ENCODE data around the gene RBCK1.
"Not testable (repeated sequence)": the region's sequence is repeated elsewhere in the genome, so short reads cannot be mapped to it uniquely, and the experiment has no call there.

The RBCK1 gene

DNA sequence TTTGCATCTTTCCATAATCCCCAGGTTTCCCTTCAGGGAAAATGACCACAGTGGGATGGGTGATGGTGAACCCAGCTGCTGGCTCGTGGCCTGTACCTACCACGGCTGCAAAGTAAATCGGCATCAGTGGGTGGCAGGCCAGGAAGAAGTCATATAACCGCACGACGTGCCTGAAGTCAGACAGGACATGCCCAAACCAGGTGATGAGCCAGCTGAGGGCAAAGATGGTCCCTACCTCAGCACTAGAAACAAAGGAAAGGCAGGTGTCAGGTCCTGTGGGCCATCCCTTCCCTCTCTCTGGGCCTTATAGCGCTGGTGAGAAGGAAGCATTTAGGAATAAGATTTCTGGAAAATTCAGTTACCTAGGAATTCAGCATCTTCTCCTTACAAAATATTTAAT lies 32.0 kb downstream of the RBCK1 start:
- DNase-seq, result no peak

DNA sequence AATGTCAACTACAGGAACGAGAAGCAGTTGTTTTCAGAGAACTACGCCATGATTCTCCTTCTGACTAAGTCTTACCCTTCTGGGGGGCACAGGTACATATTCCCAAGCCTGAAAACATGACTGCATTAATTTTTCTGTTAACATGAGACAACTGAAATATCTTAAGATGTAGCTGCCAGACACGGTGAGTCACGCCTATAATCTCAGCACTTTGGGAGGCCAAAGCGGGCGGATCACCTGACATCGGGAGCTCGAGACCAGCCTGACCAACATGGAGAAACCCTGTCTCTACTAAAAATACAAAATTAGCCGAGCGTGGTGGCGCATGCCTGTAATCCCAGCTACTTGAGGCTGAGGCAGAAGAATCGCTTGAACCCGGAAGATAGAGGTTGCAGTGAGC lies 32.5 kb downstream of the RBCK1 start:
- no peak for DNase-seq

DNA sequence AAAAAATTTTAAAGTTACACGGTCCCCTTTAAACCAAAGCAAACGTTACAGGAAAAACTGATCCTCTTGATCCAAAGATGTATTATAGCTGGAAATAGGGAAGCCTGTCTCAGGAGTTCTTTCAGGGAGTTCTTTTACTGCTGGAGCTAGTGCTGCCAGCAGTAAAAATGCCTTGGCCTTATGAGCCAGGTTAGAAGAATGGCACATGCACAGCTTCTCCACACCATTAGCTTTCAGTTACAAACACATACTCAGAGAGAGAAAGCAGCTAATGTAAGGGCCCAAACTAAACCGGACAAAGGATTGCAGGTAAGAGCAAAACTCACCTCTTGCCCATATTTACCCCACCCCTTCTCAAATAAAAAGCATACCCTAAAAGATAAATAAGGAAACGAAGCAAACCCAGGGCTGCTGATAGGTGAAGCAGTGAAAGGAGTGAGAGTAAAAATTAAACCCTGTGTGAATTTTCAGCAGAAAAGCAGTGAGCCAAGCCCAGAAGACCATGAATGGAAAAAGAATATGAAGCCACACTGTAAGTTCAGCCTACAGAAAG lies 35.2 kb downstream of the RBCK1 start:
- no peak for DNase-seq

DNA sequence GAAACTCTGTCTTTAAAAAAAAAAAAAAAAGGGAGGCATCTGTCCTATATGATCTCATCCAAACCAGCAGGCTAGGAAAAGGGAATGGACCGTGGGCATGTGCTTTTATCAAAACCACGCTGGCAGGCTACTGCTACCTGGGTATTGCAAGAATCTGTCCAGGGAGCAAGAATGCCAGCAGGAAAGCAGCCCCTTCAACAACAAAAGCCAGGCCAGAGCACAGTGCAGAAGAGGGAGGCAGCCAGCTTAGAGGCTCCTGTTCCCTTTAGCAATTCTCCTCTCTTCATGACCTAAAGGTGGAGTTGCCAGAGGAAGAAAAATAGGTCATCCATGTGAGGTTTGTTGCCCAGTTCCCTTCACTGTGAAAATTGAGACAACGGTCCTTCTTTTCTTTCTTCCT lies 36.0 kb downstream of the RBCK1 start:
- DNase-seq, result no peak

DNA sequence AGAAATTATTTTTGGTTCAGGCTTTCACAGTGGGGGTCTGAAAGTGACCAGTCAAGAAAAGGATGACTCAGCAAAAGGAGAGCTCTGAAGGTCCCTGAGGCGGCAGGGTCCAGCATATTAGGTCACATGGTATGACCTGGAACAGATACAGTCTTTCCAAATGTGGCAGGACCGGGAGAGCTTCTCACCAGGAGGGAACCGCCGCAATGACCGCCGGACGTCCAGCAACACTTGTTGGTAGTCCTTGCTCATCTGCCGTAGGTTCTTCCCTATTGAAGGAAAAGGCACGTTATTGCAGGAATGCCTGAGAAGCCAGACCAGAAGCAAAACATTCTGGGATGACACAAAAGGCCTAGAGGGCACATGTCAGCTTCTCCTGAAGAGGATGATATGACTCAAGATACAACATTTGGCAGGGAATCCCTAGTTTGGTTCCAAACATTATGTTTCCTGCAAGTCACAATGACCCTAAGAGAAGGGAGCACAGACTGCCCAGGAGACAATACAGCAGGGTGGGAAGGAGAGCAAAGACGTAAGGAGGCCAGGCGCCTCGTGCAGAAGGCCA lies 36.8 kb downstream of the RBCK1 start:
- DNase-seq, result no peak

DNA sequence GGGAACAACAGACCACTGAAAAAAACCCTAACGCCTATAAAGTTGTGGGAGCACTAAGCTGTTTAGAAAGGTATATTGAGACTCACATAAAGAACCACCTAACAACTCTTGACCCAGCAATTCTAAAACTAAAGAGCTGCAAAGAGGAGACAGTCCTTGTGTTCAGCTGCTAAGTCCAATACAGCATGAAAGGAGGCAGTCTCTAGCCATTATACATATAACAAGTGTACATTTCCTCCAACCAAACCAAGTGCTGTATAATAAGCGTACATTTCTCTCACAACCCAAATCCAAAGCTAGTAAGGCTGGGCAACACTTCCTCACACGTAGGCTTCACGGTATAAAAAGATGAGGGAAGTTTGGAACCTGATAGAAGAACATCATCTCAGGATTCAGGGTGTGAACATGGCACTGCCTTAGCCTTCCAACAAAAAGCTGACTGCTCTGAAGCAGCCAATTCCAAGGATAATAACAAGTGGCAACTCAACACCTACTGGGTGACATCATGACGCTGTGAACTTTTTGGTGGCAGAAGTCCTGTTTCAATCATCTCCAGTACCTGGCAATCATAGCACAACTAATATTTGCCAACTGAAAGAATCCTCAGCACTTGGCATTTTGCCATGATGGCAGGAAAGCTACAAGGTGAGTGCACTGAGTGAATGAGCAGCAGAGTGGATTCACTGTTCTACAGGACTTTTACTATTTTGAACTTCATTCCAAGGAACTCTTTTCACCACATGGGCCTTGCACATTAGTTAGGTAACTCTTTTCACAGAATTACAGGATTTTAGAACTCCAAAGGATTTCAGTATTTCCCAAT lies 37.6 kb downstream of the RBCK1 start:
- no peak for DNase-seq

DNA sequence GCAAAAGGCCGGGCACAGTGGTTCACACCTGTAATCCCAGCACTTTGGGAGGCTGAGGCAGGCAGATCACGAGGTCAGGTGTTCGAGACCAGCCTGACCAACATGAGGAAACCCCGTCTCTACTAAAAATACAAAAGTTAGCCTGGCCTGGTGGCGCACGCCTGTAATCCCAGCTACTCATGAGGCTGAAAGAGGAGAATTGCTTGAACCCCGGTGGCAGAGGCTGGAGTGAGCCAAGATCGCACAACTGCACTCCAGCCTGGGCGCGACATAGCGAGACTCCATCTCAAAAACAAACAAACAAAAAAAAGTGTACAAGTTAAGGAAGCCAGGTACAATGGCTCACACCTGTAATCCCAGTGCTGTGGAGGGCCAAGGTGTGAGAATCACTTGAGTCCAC lies 43.9 kb downstream of the RBCK1 start:
- not testable (repeated sequence) for DNase-seq

DNA sequence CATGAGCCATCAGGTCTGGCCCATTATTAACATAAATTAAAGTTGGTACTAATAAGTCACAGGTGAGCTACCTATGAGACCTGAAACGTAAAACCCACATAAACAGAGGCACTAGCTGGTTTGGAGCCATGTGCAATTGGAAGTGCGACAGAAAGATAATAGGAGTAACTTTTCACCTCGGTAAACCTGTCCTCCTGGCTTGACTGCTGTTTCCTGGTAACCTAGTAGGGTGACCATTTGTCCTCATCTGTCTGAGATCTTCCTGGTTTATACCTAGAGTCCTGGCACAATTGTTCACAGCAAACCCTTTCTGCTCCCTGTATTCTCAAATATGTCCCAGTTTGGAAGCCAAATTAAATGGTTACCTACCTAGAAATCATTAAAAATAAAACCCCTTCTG lies 46.9 kb downstream of the RBCK1 start:
- DNase-seq, result no peak

DNA sequence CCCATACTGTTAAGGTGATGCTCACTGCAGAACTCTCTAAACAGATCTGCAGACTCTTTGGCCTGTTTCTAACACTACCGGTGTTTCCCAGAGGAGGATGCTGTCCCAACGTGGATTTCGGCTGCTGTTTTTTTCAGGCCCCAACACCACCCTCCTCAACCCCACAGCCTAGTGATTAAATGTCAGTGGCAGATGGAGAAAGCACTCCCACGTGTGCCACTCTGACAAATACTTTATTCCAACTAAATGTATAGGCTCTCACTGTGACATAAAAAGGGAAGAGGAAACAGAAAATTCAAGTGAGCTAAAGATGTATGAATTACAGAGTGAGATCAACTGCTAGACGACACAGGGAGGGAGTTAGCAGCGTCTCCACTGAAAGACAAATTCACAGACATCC lies 50.7 kb downstream of the RBCK1 start:
- DNase-seq, result no peak

DNA sequence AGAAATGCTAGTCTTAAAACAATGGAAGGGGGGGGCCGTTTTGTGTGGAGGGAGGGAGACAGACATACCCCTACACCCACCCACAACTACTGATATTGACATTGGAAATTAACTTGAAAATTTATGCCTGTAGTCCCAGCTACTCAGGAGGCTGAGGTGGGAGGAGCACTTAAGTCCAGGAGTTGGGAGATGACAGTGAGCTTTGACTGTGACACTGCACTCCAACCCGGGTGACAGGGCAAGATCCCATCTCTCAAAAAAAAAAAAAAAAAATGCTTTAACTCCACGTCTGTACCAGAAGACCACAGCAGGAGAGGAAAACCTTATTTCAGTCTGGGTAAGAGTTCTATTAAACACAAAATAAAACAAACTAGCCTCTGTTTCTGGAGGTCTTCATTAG lies 52.1 kb downstream of the RBCK1 start:
- DNase-seq, result no peak

DNA sequence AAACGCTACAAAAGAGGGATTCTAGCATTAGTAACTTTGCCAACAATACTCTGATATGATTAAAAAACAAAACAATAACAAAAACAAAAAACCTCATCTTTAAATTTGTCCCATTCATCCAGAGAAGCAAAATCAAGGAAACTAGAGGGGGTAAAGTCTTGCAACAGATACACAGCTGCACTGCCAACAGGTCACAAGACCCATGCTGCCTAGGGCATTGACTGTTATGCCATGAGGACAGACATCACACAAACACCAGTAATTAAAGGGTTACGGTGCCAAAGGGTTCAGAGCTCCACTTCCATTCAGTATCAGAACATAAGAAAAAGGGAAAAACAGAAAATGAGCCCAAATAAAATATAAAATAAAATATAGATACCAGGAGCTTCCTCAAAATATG lies 52.6 kb downstream of the RBCK1 start:
- no peak for DNase-seq

DNA sequence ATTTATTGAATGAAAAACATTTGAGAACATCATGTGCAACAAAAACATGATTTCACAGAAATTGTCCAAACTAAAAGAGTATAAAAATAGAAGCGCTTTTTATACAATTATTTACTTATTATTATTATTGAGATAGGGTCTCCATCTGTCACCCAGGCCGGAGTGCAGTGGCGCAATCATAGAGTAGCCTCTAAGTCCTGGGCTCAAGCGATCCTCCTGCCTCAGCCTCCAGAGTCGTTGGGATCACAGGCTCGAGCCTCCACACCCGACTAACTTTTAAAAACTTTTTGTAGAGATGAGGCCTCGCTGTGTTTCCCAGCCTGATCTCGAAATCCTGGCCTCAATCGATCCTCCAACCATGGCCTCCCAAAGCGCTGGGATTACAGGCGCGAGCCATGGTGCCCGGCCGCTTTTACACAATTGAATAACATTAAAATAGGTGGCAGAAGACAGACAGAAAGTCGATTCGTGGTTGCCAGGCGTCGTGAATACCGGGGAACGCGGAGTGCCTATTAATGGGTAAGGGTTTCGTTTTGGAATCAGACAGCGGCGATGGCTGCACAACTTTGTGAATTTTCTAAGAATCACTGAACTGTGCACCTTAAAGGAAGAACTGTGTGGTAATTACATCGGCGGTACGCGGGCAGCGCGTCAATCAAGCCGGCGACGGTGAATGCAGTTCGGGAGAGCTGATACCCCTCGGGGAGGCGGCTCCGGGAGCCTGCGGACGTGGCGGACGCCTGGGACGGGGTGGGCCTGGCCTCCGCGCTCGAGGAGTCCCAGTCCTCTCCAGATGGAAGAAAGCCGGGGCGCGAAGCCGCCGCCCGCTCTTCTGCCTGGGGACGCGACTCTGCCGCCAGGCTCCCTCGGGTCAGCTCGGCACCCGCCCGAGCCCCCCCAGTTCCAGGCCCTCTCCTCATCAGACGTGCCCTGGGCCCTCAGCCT lies 53.4 kb downstream of the RBCK1 start:
- DNase-seq, result no peak

DNA sequence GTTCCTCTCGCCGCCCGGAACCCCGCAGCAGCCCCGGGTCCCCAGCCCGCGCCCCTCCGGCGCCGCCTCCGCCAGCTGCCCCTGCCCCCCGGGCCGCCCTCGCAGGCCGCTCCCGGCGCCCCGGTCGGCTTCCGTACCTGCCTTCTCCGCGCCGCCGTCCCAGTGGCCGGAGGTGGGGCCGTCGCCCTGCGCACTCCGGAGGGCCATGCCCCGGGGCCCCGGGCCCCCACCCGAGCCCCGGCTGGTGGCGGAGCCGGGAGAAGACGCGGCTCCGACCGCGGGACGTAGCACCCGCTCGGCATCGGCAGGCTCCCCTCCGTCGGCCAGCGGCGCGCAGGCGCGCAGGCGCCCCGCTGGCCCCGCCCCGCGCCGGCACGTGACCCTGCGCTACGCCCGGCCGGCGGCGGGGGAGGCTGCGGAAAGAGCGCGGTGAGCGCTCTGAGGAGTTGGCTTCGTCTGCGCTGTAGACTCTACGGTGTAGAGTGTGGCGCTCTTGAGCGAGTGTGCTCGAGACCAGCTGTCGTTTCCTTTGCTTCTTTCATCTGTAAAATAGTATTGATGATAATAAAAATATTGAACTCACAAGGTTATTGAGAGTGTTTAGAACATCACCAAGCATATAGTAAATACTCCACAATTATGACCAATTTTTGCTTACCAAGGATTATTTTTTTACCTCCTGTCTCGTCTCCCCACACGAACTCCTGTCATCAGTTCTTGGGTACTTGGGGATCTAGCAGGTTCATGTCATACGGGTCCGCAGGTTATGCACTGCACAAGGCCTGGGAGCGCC lies 54.3 kb downstream of the RBCK1 start, which contains the start of gene TBC1D20:
TBC1D20 (minus strand) TSS at position 335 of the 793 bp plus-strand sequence; CDS start at position 207, 128 bp downstream.
- peak; percentile 79 to 91 for DNase-seq

DNA sequence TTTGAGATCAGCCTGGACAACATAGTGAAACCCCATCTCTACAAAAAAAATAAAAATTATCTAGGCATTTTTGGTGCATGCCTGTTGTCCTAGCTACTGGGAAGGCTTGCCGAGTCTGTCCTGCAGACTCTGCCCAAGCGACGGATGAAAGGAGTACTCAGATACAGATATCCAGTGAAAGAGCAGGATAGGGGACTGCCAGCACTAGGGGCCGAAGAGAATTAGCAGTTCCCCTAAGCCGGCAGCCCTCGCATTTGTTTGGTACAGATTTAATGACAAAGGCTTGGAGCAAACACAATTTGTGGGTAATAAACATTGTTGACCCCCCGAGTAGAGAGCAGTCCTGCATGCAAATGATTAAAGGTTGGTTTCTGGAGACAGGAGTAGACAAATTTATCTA lies 59.7 kb downstream of the RBCK1 start:
- DNase-seq, result no peak

DNA sequence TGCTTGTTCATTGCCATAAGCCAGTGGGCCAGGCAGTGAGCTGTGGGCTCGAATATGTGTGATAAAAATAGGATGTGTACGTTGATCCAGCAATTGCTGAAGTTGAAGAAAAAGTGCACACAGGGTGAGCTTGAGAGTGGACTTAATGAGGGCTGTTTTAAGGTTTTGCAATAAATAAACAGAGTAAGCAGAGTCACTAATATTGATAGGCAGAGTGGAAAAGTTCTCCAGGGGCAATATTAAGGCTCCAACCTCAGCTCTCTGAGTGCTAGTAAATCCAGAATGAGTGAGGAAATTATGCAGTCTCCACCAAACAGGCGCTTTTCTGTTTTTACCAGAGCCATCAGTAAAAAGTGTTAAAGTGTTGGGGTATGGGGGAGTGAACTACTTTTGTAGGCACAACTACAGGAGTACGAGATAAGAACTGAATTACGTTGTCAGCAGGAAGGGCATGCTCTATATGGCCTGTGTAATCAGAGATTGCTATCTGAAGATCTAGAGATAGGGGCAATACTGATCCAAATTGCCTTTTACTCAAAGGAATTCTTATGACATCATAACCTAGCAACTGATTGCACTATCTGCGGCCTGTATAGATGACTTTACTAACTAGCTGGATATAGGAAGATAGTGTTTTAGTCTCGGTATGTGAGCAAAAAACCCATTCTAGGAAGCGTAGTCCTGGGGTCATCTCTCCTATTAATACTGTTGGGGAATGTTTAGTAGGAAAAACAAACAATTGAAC lies 61.8 kb downstream of the RBCK1 start:
- no peak for DNase-seq

DNA sequence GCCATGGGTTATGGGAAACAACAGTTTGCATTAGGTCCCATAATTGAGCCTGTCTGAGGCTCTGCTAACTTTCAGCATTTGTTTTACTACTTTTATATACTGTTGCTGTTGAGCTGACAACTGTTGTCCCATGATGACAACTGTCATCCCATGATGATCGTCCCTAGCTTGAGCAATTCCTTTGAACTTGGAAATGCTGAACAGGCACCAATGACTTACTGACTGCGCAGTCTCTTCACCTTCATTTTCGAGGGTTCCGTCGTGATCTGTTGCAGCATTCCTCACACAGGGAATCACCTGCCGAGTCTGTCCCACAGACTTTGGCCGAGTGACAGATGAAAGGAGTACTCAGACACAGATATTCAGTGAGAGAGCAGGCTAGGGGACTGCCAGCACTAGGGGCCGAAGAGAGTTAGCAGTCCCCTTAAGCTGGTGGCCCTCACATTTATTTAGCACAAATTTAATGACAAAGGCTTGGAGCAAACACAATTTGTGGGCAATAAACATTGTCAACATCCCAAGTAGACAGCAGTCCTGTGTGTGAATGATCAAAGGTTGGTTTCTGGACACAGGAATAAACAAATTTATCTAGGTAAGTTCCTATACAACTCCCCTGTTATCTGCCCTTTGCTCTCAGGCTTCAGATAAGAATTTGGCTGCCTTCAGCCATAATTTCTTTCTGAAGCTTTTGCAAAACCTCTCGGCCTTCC lies 64.2 kb downstream of the RBCK1 start:
- DNase-seq, result no peak

DNA sequence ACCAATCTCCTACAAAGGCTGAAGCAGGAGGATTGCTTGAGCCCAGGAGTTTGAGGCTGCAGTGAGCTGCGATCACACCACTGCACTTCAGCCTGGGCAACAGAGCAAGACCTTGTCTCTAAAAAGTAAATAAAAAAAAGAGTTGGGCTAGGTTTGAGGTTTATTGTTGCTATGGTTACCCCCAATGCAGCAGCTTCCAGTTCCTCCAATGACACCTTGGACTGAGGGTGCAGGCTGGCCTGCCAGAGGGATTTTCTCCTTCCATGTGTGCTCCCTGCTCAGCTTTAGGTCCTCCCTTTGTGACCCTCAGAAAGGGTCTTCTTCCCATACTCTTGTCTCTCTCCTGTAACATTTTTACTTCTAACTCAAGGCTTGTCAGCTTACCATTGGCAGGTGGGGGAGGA lies 64.8 kb downstream of the RBCK1 start:
- no peak for DNase-seq

DNA sequence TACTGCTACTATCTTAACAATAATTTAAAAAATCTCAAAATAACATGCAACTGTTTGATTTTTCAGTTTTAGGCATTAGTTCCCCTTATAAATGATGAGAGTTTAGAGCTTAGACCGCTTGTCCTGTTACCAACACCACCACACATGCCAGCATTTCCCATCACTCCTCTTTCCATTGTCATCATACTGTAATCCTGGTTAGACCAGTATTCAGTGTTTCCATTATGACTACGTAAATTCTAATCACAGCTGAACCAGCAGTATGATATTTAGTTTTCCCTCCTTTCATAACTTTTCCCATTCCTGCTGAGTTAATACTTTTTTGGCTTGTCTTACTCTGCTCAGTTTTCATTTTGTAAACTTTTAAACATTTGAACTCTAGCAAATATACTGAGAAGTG lies 66.5 kb downstream of the RBCK1 start:
- no peak for DNase-seq

DNA sequence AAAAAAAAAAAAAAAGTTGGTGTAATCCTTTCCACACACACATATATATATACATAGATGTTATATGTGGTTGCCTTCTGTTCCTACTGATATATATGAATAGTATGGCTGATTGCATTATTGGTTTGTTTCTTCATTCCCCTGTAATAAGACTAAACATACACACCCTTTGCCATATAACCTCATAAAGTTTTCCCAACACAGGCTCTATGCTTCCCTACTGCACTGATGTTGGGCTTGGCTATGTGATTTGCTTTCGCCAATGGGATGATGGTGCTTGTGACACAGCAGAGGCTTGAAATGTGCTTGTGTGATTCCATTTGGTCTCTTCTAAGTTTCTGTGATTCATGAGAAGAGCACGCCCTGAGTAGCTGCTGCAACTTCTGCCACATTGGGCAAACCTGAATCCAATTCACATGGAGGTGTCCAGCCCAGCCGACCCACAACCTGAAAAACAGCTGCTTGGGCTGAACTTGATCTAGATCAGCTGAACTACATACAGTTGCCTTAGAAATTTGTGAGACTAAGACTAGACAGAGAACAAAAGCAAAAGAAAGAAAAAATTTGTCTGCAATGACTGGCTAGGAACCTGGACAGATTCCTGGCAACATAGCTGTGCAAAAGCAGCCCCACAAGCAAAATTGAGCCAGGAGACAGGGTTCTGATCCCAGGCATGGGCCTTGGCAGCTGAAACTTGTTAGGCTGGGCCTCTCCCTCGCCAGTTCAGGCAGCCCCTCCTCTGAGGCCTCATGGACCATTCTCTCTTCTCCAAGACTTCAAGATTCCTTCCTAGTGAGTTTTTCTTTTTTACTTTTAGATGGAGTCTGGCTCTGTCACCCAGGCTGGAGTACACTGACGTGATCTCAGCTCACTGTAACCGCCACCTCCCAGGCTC lies 67.6 kb downstream of the RBCK1 start:
- no peak for DNase-seq

Data from NCI-H1930 (cell line).